IMR-90 (cell line): Measurements from ENCODE around the gene DISP2. TPM values are rescaled to one million over a fixed set of nuclear protein-coding genes. Genes with fewer than 3 reads are reported as not detected.

ENCODE experiments used
- ATAC-seq: fragments of 200-7000 bp; cut with Tn5 transposase; 2 replicates; pipeline ENCODE4 v1.9.1; 2020; ENCODE audit warnings: low read depth, mild to moderate bottlenecking, moderate library complexity
- BruUV-seq: library from RNA; stranded (reverse); fragments of 400-500 nt; replicated peaks from 2 replicates; lab custom pipeline; 2021; lab: Mats Ljungman, UMichigan
- CTCF ChIA-PET: fragments of 300-600 bp; formaldehyde crosslinking; extraction: SDS; loops from one replicate; lab custom pipeline; 2021; ENCODE audit warnings: antibody characterized with exemption; lab: Yijun Ruan, JAX
- POLR2A ChIA-PET: fragments of 300-600 bp; sonication (Branson Sonifier 250); formaldehyde crosslinking; loops from one replicate; lab custom pipeline; 2022; ENCODE audit warnings: antibody characterized with exemption; ENCODE audit not compliant: unreplicated experiment; lab: Charles Lee
- DNase-seq: peaks from one replicate; pipeline ENCODE4 v3.0.0; 2013
- H2AFZ ChIP-seq: replicated peaks from 2 replicates; pipeline ENCODE3; 2013; ENCODE audit warnings: low read length, mild to moderate bottlenecking; ENCODE audit not compliant: poor library complexity
- H2AK5ac ChIP-seq: 2 replicates; pipeline ENCODE4 v1.6.1; 2013; ENCODE audit warnings: low read depth, low read length, inconsistent platforms
- H2AK9ac ChIP-seq: replicated peaks from 2 replicates; pipeline ENCODE3; 2013; ENCODE audit warnings: mild to moderate bottlenecking, low read depth, low read length, moderate library complexity; ENCODE audit not compliant: poor library complexity
- H2BK120ac ChIP-seq: 2 replicates; pipeline ENCODE4 v1.6.1; 2013; ENCODE audit warnings: low read depth, low read length, inconsistent platforms
- H2BK15ac ChIP-seq: 3 replicates; pipeline ENCODE4 v1.6.1; 2013; ENCODE audit warnings: low read depth, low read length, inconsistent platforms
- H2BK20ac ChIP-seq: 2 replicates; pipeline ENCODE4 v1.6.1; 2013; ENCODE audit warnings: low read depth, mild to moderate bottlenecking, inconsistent platforms, low read length, moderate library complexity
- H2BK5ac ChIP-seq: 2 replicates; pipeline ENCODE4 v1.6.1; 2013; ENCODE audit warnings: mild to moderate bottlenecking, low read depth, low read length, inconsistent platforms; ENCODE audit not compliant: poor library complexity, severe bottlenecking
- H3K14ac ChIP-seq: replicated peaks from 2 replicates; pipeline ENCODE4 v1.6.1; 2013; ENCODE audit warnings: low read depth, low read length, inconsistent platforms
- H3K18ac ChIP-seq: 2 replicates; pipeline ENCODE4 v1.6.1; 2013; ENCODE audit warnings: low read depth, low read length, control low read depth
- H3K23ac ChIP-seq: 2 replicates; pipeline ENCODE4 v1.6.1; 2013; ENCODE audit warnings: low read depth, low read length, inconsistent platforms
- H3K27ac ChIP-seq: 2 replicates; pipeline ENCODE4 v1.5.1; 2013; ENCODE audit warnings: mild to moderate bottlenecking, control low read depth, low read length; ENCODE audit not compliant: insufficient read depth
- H3K27me3 ChIP-seq: 2 replicates; pipeline ENCODE4 v1.6.1; 2013; ENCODE audit warnings: low read length; ENCODE audit not compliant: control insufficient read depth, insufficient read depth
- H3K36me3 ChIP-seq: 2 replicates; pipeline ENCODE4 v1.6.1; 2013; ENCODE audit warnings: low read length, mixed read lengths; ENCODE audit not compliant: control insufficient read depth, insufficient read depth
- H3K4ac ChIP-seq: 2 replicates; pipeline ENCODE4 v1.6.1; 2013; ENCODE audit warnings: low read depth, low read length, inconsistent platforms
- H3K4me1 ChIP-seq: 2 replicates; pipeline ENCODE4 v1.6.1; 2013; ENCODE audit warnings: low read length, mixed read lengths; ENCODE audit not compliant: control insufficient read depth, insufficient read depth
- H3K4me2 ChIP-seq: 2 replicates; pipeline ENCODE4 v1.6.1; 2013; ENCODE audit warnings: low read depth, mild to moderate bottlenecking, control low read depth, low read length, moderate library complexity
- H3K4me3 ChIP-seq: 2 replicates; pipeline ENCODE4 v1.5.1; 2013; ENCODE audit warnings: low read depth, mild to moderate bottlenecking, control low read depth, low read length, moderate library complexity; ENCODE audit not compliant: insufficient read depth
- H3K56ac ChIP-seq: 2 replicates; pipeline ENCODE4 v1.6.1; 2013; ENCODE audit warnings: low read length, inconsistent platforms; ENCODE audit not compliant: insufficient read depth; ENCODE audit errors: extremely low read depth
- H3K79me1 ChIP-seq, 2 experiments: 2 replicates each; pipeline ENCODE4 v1.6.1; 2013; ENCODE audit warnings: low read length in 2 of 2, inconsistent platforms in 1 of 2, low read depth in 1 of 2
- H3K9ac ChIP-seq: 2 replicates; pipeline ENCODE4 v1.6.1; 2013; ENCODE audit warnings: low read depth, low read length, control low read depth
- H3K9me1 ChIP-seq: 2 replicates; pipeline ENCODE4 v1.6.1; 2013; ENCODE audit warnings: low read length, inconsistent platforms; ENCODE audit not compliant: insufficient read depth
- H3K9me3 ChIP-seq: 2 replicates; pipeline ENCODE4 v1.6.1; 2013; ENCODE audit warnings: low read length; ENCODE audit not compliant: control insufficient read depth, insufficient read depth
- H4K20me1 ChIP-seq: 2 replicates; pipeline ENCODE4 v1.6.1; 2013; ENCODE audit warnings: low read length, inconsistent platforms; ENCODE audit not compliant: insufficient read depth
- H4K5ac ChIP-seq: 2 replicates; pipeline ENCODE4 v1.6.1; 2013; ENCODE audit warnings: mild to moderate bottlenecking, low read depth, low read length, control low read depth
- H4K8ac ChIP-seq, 2 experiments: 2 replicates each; pipeline ENCODE4 v1.6.1; 2013; ENCODE audit warnings: low read depth in 2 of 2, low read length in 2 of 2, control low read depth in 1 of 2, inconsistent platforms in 1 of 2
- H4K91ac ChIP-seq: 2 replicates; pipeline ENCODE4 v1.6.1; 2013; ENCODE audit warnings: low read depth, low read length, inconsistent platforms; ENCODE audit not compliant: insufficient read depth
- CHD1 ChIP-seq: IDR thresholded peaks from 2 replicates; pipeline ENCODE4 v1.6.1; 2012; ENCODE audit warnings: low read depth, low read length, improper control_type of control experiment
- USF2 ChIP-seq: fragments of 150-350 bp; IDR thresholded peaks from 2 replicates; pipeline ENCODE4 v1.6.1; 2017; ENCODE audit warnings: mild to moderate bottlenecking, antibody characterized with exemption, low read length, low read depth
- WGBS, 2 experiments: methylation state at CpG; one replicate each; pipeline versions ENCODE4 v1.1.5 to v1.1.7; 2013; ENCODE audit warnings: missing lambda C conversion rate in 2 of 2; ENCODE audit not compliant: insufficient read length in 1 of 2; ENCODE audit errors: extremely low coverage in 2 of 2; 5-methylcytosine and 5-hydroxymethylcytosine counted together
- dilution Hi-C: fragments of 300-500 bp; cut with HindIII; formaldehyde crosslinking; loops from one replicate; pipeline ENCODE4 v1.14.3; 2018; ENCODE audit warnings: low sequenced_read_pairs; ENCODE audit not compliant: unreplicated experiment
- in situ Hi-C: fragments of 300-500 bp; cut with MboI; formaldehyde crosslinking; loops from 3 replicates; pipeline ENCODE4 v1.14.3; 2019; ENCODE audit warnings: low sequenced_read_pairs, inconsistent platforms, mixed read lengths
- intact Hi-C: fragments of 100-400 bp; cut with micrococcal nuclease; formaldehyde crosslinking; loops from 2 replicates; pipeline ENCODE4 v1.10.0; 2022
- polyA plus RNA-seq, 3 experiments: library from polyadenylated mRNA; depleted of rRNA; stranded (reverse); fragments of >200 nt; gene quantifications; 2 replicates each; pipeline ENCODE4 v1.2.3, GENCODE V29; 2012; ENCODE audit warnings: low replicate concordance in 1 of 3
- total RNA-seq: library from RNA; depleted of rRNA; stranded (reverse); fragments of >200 nt; gene quantifications from 2 replicates; pipeline ENCODE4 v1.2.3, GENCODE V29; 2012

DISP2 gene
- total and polyA plus RNA-seq, 2 of the 4 experiments (the other 2 are of a cell fraction): 0.34 to 0.36 TPM

DNA sequence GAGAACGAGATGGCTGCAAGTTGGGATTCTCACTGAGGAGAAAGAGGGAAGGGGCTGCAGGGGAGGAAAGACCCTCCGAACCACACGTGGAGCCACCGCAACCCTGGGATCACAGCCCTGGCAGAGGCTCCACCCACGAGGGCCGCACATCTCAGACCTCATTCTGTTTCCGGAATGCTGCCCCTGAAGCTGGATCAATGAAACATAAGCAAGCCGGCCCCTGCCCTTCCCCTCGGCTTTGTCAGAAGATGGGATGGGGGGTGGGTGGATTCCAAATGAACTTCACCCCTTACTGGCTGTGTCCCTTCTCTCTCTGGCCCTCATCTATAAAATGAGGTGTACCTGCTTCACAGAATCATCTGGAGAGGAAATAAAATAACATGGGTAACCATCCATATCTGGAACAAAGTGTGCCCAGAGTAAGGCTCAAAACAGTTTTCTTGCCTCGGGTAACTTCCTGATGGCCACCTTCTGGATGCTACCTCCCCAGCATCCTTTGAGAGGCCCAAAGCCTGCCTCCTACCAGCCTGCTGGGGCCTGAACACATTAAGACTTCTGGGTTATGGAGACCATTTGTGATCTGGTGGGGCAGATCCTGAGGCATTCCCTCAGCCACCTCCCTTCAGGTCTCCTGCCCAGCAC, 12.7 kb upstream of the DISP2 start:
- Histone ChIP-seq H3K27ac (no peak overlapping the region), H3K27me3 (no peaks in the 10 kb centered on the region), H4K20me1 (no peaks in the 10 kb centered on the region), H3K9me1 (peaks cover 15% of the 10 kb centered on the region), H3K14ac (no peak overlapping the region), H3K56ac (no peak overlapping the region), H2AFZ (peak overlapping the region; percentile 82), H3K23ac (no peak overlapping the region), H3K4ac (peak overlapping the region; percentile 98; the same call in 1 of the 2 replicates), H3K4me3 (no peak overlapping the region), H2AK5ac (peak overlapping the region; percentile 59), H4K5ac (no peak overlapping the region), H2BK120ac (peak overlapping the region; percentile 94; the same call in 1 of the 2 replicates), H2BK20ac (peak overlapping the region; percentile 15; the same call in 1 of the 2 replicates), H2AK9ac (peak overlapping the region; percentile 28), H4K91ac (no peak overlapping the region), H3K36me3 (no peaks in the 10 kb centered on the region), H3K4me1 (peaks cover 23% of the 10 kb centered on the region), H3K9ac (no peak overlapping the region), H2BK5ac (no peak overlapping the region), H3K9me3 (no peaks in the 10 kb centered on the region), H3K4me2 (no peak overlapping the region), H3K79me1 (peaks cover 5 to 9% of the 10 kb centered on the region in 2 experiments; a peak in 2 of 4 replicates), H3K18ac (no peak overlapping the region), H4K8ac (peak overlapping the region in 1 of 2 experiments; percentile 86; a peak in 1 of 4 replicates), H2BK15ac (no peak overlapping the region)
- no peak for TF ChIP-seq USF2
- no peak for TF ChIP-seq CHD1
- 82% methylated on average over 4 of the region's 10 CpGs; no CpG with 5 or more reads in 1 of the 2 experiments for WGBS, 2 experiments
- ChIA-PET POLR2A (no interaction called here), CTCF (interaction anchor here (0.7 to 2.8 kb wide), 6 partner anchors 10 to 119 kb away, joined by 3 to 15 read pairs (median 4); no protein-coding TSS in a partner anchor)
- no TSS peak for BruUV-seq
- in situ Hi-C loops (no loop called here), dilution Hi-C loops (no loop called here), intact Hi-C loops (no loop called here)
- DNase-seq (no peak), ATAC-seq (no peak)
